Esophagus muscularis mucosa (tissue), 3 donors: ENCODE data around the gene SLC35F3.

Experiments
- POLR2A ChIP-seq: fragments of 450-650 bp; IDR thresholded peaks from one replicate; pipeline ENCODE4 v1.6.1; 2017; ENCODE audit warnings: antibody characterized with exemption, moderate library complexity, mild to moderate bottlenecking, low read depth
- POLR2AphosphoS5 ChIP-seq, 2 donors: sonication (generic); formaldehyde crosslinking; IDR thresholded peaks; one replicate each; pipeline ENCODE4 v1.6.1; 2017; ENCODE audit warnings: antibody characterized with exemption in 2 of 2
- TF ChIP-seq, protein P1 (sequence below), 3 experiments: fragments of 200-600 bp in 2 of 3; fragments of 450-650 bp in 1 of 3; sonication (generic) in 2 of 3; IDR thresholded peaks; one replicate each; pipeline ENCODE4 v1.5.1; 2017 to 2019; ENCODE audit warnings: antibody characterized with exemption in 3 of 3, mild to moderate bottlenecking in 2 of 3, moderate library complexity in 1 of 3

DNA sequence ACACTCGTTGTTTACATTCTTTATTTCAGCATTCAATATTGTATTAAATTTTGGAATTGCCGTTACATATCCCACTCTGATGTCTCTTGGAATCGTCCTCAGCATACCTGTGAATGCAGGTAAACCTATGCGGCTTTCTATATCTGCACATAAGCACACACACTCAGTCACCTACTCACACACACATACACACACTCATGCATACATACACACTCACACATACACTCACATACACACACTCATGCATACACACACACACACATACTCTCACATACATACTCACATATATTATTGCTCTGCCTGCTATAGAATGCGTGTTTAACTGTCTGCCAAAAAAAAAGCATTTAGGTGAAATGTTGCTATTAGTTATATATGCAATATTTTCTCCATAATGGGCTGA is 415.6 kb downstream of the SLC35F3 start:
- TF ChIP-seq, protein P1, sequence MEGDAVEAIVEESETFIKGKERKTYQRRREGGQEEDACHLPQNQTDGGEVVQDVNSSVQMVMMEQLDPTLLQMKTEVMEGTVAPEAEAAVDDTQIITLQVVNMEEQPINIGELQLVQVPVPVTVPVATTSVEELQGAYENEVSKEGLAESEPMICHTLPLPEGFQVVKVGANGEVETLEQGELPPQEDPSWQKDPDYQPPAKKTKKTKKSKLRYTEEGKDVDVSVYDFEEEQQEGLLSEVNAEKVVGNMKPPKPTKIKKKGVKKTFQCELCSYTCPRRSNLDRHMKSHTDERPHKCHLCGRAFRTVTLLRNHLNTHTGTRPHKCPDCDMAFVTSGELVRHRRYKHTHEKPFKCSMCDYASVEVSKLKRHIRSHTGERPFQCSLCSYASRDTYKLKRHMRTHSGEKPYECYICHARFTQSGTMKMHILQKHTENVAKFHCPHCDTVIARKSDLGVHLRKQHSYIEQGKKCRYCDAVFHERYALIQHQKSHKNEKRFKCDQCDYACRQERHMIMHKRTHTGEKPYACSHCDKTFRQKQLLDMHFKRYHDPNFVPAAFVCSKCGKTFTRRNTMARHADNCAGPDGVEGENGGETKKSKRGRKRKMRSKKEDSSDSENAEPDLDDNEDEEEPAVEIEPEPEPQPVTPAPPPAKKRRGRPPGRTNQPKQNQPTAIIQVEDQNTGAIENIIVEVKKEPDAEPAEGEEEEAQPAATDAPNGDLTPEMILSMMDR (IDR thresholded peaks at IDR 0.05), result no peak
- TF ChIP-seq POLR2A (no peak), POLR2AphosphoS5 (IDR thresholded peaks at IDR 0.05) (no peak)
